Measurements from ENCODE around the gene SPECC1L. TPM values are rescaled to one million over a fixed set of nuclear protein-coding genes. Genes with fewer than 3 reads are reported as not detected.

The SPECC1L gene
- total and polyA plus RNA-seq, 10 of the 15 experiments (the other 5 are each of a cell fraction or from before 2014, with no cell fraction given), result 1.9 to 40.6 (median 19.1) TPM

GRCh38 chr22:24358105-24358836, 87.6 kb downstream of the SPECC1L start:
- ChIA-PET SMC1A (ENCODE audit: uncharacterized antibody, unreplicated experiment) (interaction anchor here (0.6 kb wide), 1 partner anchor 28 kb away, joined by 4 read pairs; no protein-coding TSS in a partner anchor), POLR2A (interaction anchor here (0.9 kb wide), 1 partner anchor 19 kb away, joined by 4 read pairs; no protein-coding TSS in a partner anchor), CTCF (interaction anchor here (1.2 kb wide), 1 partner anchor 26 kb away, joined by 4 read pairs; no protein-coding TSS in a partner anchor), RAD21 (ENCODE audit: unreplicated experiment) (no interaction called here)
- in situ Hi-C loops (cut with MboI) (no loop called here), intact Hi-C loops (cut with micrococcal nuclease; ENCODE audit: unreplicated experiment) (no loop called here)
- Histone ChIP-seq H3K4me2 (ENCODE audit: control insufficient read depth, insufficient read depth) (no peak overlapping the region), H3K9me3 (replicated peaks; ENCODE audit: control insufficient read depth, insufficient read depth, low read length) (peaks cover 3% of the 10 kb centered on the region; the same call in 1 of the 3 replicates), H3K9ac (ENCODE audit: control insufficient read depth, insufficient read depth, low read length) (no peak overlapping the region), H3K27me3 (replicated peaks in 1 of 2; ENCODE audit: control insufficient read depth in 2 of 2, insufficient read depth in 2 of 2, low read length in 1 of 2) (no peaks in the 10 kb centered on the region), H3K4me3 (no peak overlapping the region), H3K36me3 (ENCODE audit: control insufficient read depth in 2 of 2, insufficient read depth in 2 of 2, low read length in 1 of 2) (peaks cover 6 to 9% of the 10 kb centered on the region in 2 experiments; a peak in 3 of 4 replicates), H3K4me1 (ENCODE audit: control insufficient read depth, insufficient read depth, low read length) (no peaks in the 10 kb centered on the region), H4K20me1 (ENCODE audit: control insufficient read depth, insufficient read depth) (no peaks in the 10 kb centered on the region), H3K79me2 (ENCODE audit: control insufficient read depth, insufficient read depth, low read length) (no peaks in the 10 kb centered on the region), H3K27ac (ENCODE audit: control insufficient read depth, insufficient read depth) (no peak overlapping the region), H2AFZ (ENCODE audit: control insufficient read depth, low read depth, low read length) (no peak overlapping the region)
- DNase-seq (ENCODE audit: low read depth, low spot score), result no peak
- 99% methylated on average over 8 of the region's 8 CpGs for WGBS (ENCODE audit: insufficient coverage, insufficient replicate concordance, low lambda C conversion rate, missing lambda C conversion rate)
- TF ChIP-seq CBX5 (IDR thresholded peaks at IDR 0.05; ENCODE audit: low read depth), result no peak
- no peak for FAIRE-seq
- no peak for ATAC-seq
- BruUV-seq (replicated peaks), result no TSS peak

- intact Hi-C loops (cut with micrococcal nuclease; ENCODE audit: unreplicated experiment) (no loop called here), in situ Hi-C loops (cut with MboI) (no loop called here)
- no peak overlapping the region for H3K27ac ChIP-seq (ENCODE audit: control insufficient read depth, insufficient read depth)
- no peak for FAIRE-seq
- H3K79me2 ChIP-seq (ENCODE audit: control insufficient read depth, insufficient read depth, low read length), result no peaks in the 10 kb centered on the region
- H3K4me3 ChIP-seq, result no peak overlapping the region
- no peaks in the 10 kb centered on the region for H3K9me3 ChIP-seq (replicated peaks; ENCODE audit: control insufficient read depth, insufficient read depth, low read length)
- ATAC-seq, result no peak
- RAD21 ChIA-PET (ENCODE audit: unreplicated experiment), result no interaction called here
- SMC1A ChIA-PET (ENCODE audit: uncharacterized antibody, unreplicated experiment), result no interaction called here
- CTCF ChIA-PET, result no interaction called here
- 100% methylated on average over 5 of the region's 5 CpGs for WGBS (ENCODE audit: insufficient coverage, insufficient replicate concordance, low lambda C conversion rate, missing lambda C conversion rate)
- DNase-seq (ENCODE audit: low read depth, low spot score), result no peak
- no peaks in the 10 kb centered on the region for H3K4me1 ChIP-seq (ENCODE audit: control insufficient read depth, insufficient read depth, low read length)
- H4K20me1 ChIP-seq (ENCODE audit: control insufficient read depth, insufficient read depth), result no peaks in the 10 kb centered on the region
- BruUV-seq (replicated peaks), result TSS peak; percentile 9
- H3K27me3 ChIP-seq (replicated peaks in 1 of 2; ENCODE audit: control insufficient read depth in 2 of 2, insufficient read depth in 2 of 2, low read length in 1 of 2), result no peaks in the 10 kb centered on the region
- no peak overlapping the region for H2AFZ ChIP-seq (ENCODE audit: control insufficient read depth, low read depth, low read length)
- no peak overlapping the region for H3K9ac ChIP-seq (ENCODE audit: control insufficient read depth, insufficient read depth, low read length)
- peaks cover 8 to 9% of the 10 kb centered on the region in 2 experiments; a peak in 3 of 4 replicates for H3K36me3 ChIP-seq (ENCODE audit: control insufficient read depth in 2 of 2, insufficient read depth in 2 of 2, low read length in 1 of 2)
- POLR2A ChIA-PET, result no interaction called here
- H3K4me2 ChIP-seq (ENCODE audit: control insufficient read depth, insufficient read depth), result no peak overlapping the region
- TF ChIP-seq, protein P1, sequence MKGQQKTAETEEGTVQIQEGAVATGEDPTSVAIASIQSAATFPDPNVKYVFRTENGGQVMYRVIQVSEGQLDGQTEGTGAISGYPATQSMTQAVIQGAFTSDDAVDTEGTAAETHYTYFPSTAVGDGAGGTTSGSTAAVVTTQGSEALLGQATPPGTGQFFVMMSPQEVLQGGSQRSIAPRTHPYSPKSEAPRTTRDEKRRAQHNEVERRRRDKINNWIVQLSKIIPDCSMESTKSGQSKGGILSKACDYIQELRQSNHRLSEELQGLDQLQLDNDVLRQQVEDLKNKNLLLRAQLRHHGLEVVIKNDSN (IDR thresholded peaks at IDR 0.05; ENCODE audit: borderline replicate concordance, extremely low read length, insufficient read depth, low read depth, low read length), result no peak
- TF ChIP-seq HDAC6 (IDR thresholded peaks at IDR 0.05; ENCODE audit: unreplicated experiment) (no peak), SUPT20H (IDR thresholded peaks at IDR 0.05; ENCODE audit: borderline replicate concordance, control insufficient read depth, low read depth, low read length) (no peak), BRCA1 (IDR thresholded peaks at IDR 0.05; ENCODE audit: low read depth, low read length) (no peak), CBX5 (IDR thresholded peaks at IDR 0.05; ENCODE audit: low read depth) (no peak), IKZF2 (IDR thresholded peaks at IDR 0.05) (no peak), ASH2L (IDR thresholded peaks at IDR 0.05; ENCODE audit: borderline replicate concordance, low read depth) (no peak), HDGF (IDR thresholded peaks at IDR 0.05) (no peak)
- TF ChIP-seq, protein P2, sequence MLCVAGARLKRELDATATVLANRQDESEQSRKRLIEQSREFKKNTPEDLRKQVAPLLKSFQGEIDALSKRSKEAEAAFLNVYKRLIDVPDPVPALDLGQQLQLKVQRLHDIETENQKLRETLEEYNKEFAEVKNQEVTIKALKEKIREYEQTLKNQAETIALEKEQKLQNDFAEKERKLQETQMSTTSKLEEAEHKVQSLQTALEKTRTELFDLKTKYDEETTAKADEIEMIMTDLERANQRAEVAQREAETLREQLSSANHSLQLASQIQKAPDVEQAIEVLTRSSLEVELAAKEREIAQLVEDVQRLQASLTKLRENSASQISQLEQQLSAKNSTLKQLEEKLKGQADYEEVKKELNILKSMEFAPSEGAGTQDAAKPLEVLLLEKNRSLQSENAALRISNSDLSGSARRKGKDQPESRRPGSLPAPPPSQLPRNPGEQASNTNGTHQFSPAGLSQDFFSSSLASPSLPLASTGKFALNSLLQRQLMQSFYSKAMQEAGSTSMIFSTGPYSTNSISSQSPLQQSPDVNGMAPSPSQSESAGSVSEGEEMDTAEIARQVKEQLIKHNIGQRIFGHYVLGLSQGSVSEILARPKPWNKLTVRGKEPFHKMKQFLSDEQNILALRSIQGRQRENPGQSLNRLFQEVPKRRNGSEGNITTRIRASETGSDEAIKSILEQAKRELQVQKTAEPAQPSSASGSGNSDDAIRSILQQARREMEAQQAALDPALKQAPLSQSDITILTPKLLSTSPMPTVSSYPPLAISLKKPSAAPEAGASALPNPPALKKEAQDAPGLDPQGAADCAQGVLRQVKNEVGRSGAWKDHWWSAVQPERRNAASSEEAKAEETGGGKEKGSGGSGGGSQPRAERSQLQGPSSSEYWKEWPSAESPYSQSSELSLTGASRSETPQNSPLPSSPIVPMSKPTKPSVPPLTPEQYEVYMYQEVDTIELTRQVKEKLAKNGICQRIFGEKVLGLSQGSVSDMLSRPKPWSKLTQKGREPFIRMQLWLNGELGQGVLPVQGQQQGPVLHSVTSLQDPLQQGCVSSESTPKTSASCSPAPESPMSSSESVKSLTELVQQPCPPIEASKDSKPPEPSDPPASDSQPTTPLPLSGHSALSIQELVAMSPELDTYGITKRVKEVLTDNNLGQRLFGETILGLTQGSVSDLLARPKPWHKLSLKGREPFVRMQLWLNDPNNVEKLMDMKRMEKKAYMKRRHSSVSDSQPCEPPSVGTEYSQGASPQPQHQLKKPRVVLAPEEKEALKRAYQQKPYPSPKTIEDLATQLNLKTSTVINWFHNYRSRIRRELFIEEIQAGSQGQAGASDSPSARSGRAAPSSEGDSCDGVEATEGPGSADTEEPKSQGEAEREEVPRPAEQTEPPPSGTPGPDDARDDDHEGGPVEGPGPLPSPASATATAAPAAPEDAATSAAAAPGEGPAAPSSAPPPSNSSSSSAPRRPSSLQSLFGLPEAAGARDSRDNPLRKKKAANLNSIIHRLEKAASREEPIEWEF (IDR thresholded peaks at IDR 0.05; ENCODE audit: insufficient replicate concordance, low read depth, low read length), result no peak
Observed at GRCh38 chr22:24359452-24360120, 89.0 kb downstream of the SPECC1L start.
